CD14-positive monocyte (primary cell): ENCODE results near the gene ZNF19. TPM values are rescaled to one million over a fixed set of nuclear protein-coding genes. Genes with fewer than 3 reads are reported as not detected.

Experiments used
- DNase-seq, 3 donors: peaks; one replicate each; pipeline ENCODE4 v3.0.0-alpha.2; 2011 to 2022
- H2AFZ ChIP-seq: 2 replicates; pipeline ENCODE4 v1.6.0; 2012; ENCODE audit warnings: mild to moderate bottlenecking, low read depth, low read length, inconsistent platforms; ENCODE audit not compliant: insufficient read depth, poor library complexity, severe bottlenecking
- H3K27ac ChIP-seq, 2 donors: 1 replicate in 1 of 2; 2 replicates in 1 of 2; pipeline ENCODE4 v1.5.1; 2012 to 2013; ENCODE audit warnings: low read length in 2 of 2, control low read depth in 1 of 2, inconsistent platforms in 1 of 2, low read depth in 1 of 2, mild to moderate bottlenecking in 1 of 2
- H3K27me3 ChIP-seq, 2 donors: one replicate each; pipeline versions ENCODE4 v1.6.0 to v1.6.1; 2011 to 2013; ENCODE audit warnings: low read length in 2 of 2; ENCODE audit not compliant: control insufficient read depth in 2 of 2, insufficient read depth in 2 of 2
- H3K36me3 ChIP-seq, 2 donors: replicated peaks in 1 of 2; 1 replicate in 1 of 2; 2 replicates in 1 of 2; pipeline versions ENCODE4 v1.5.1 to v1.6.1; 2012 to 2013; ENCODE audit warnings: low read length in 2 of 2, control low read depth in 1 of 2, inconsistent platforms in 1 of 2, mild to moderate bottlenecking in 1 of 2; ENCODE audit not compliant: insufficient read depth in 2 of 2, control insufficient read depth in 1 of 2
- H3K4me1 ChIP-seq, 2 donors: 1 replicate in 1 of 2; 2 replicates in 1 of 2; pipeline versions ENCODE4 v1.5.1 to v1.6.1; 2012 to 2013; ENCODE audit warnings: low read length in 2 of 2, control low read depth in 1 of 2, inconsistent platforms in 1 of 2, mild to moderate bottlenecking in 1 of 2, moderate library complexity in 1 of 2; ENCODE audit not compliant: insufficient read depth in 2 of 2, control insufficient read depth in 1 of 2
- H3K4me2 ChIP-seq: replicated peaks from 2 replicates; pipeline ENCODE3; 2012; ENCODE audit warnings: low read length, moderate library complexity, mild to moderate bottlenecking; ENCODE audit not compliant: poor library complexity, severe bottlenecking; ENCODE audit errors: extremely low read depth
- H3K4me3 ChIP-seq, 3 experiments: fragments of 200-600 bp in 1 of 3; sonication (generic) in 1 of 3; replicated peaks in 1 of 3; 1 replicate in 2 of 3; 2 replicates in 1 of 3; pipeline ENCODE4 v1.5.1; 2011 to 2013; ENCODE audit warnings: low read length in 3 of 3, mild to moderate bottlenecking in 3 of 3, control low read depth in 2 of 3, low read depth in 2 of 3, inconsistent platforms in 1 of 3, moderate library complexity in 1 of 3
- H3K79me2 ChIP-seq: 2 replicates; pipeline ENCODE4 v1.6.0; 2012; ENCODE audit warnings: mild to moderate bottlenecking, control low read depth, inconsistent platforms, low read length, moderate library complexity; ENCODE audit not compliant: insufficient read depth
- H3K9ac ChIP-seq: 2 replicates; pipeline ENCODE4 v1.6.0; 2017; ENCODE audit warnings: low read length, mild to moderate bottlenecking; ENCODE audit not compliant: insufficient read depth, poor library complexity, severe bottlenecking
- H3K9me3 ChIP-seq, 2 donors: replicated peaks in 1 of 2; 1 replicate in 1 of 2; 2 replicates in 1 of 2; pipeline versions ENCODE4 v1.5.1 to v1.6.1; 2012 to 2013; ENCODE audit warnings: low read length in 2 of 2, control low read depth in 1 of 2; ENCODE audit not compliant: control insufficient read depth in 1 of 2, insufficient read depth in 1 of 2
- H4K20me1 ChIP-seq: 2 replicates; pipeline ENCODE4 v1.6.0; 2012; ENCODE audit warnings: mild to moderate bottlenecking, low read length, control low read depth, moderate library complexity; ENCODE audit not compliant: insufficient read depth
- H3K27ac Mint-ChIP-seq, 7 donors: one replicate each; pipeline ENCODE4 v1.8.0; 2020; ENCODE audit warnings: mild to moderate bottlenecking in 7 of 7, mixed read lengths in 7 of 7, moderate library complexity in 6 of 7, inconsistent platforms in 2 of 7
- H3K27me3 Mint-ChIP-seq, 3 donors: one replicate each; pipeline ENCODE4 v1.8.0; 2021 to 2022; ENCODE audit warnings: low read depth in 3 of 3, mild to moderate bottlenecking in 3 of 3, mixed read lengths in 3 of 3, moderate library complexity in 3 of 3, inconsistent platforms in 1 of 3
- H3K36me3 Mint-ChIP-seq, 2 donors: one replicate each; pipeline ENCODE4 v1.8.0; 2020; ENCODE audit warnings: mixed read lengths in 2 of 2, inconsistent platforms in 1 of 2, mild to moderate bottlenecking in 1 of 2
- H3K4me1 Mint-ChIP-seq: one replicate; pipeline ENCODE4 v1.8.0; 2020; ENCODE audit warnings: mild to moderate bottlenecking, mixed read lengths
- H3K4me3 Mint-ChIP-seq, 2 donors: one replicate each; pipeline ENCODE4 v1.8.0; 2020; ENCODE audit warnings: mild to moderate bottlenecking in 2 of 2, mixed read lengths in 2 of 2, moderate library complexity in 1 of 2
- H3K9me3 Mint-ChIP-seq, 7 donors: one replicate each; pipeline ENCODE4 v1.8.0; 2020 to 2022; ENCODE audit warnings: mixed read lengths in 7 of 7, mild to moderate bottlenecking in 6 of 7, moderate library complexity in 6 of 7, inconsistent platforms in 2 of 7
- WGBS: methylation state at CpG from one replicate; pipeline ENCODE4 v1.1.5; 2013; ENCODE audit warnings: missing lambda C conversion rate; ENCODE audit not compliant: insufficient coverage; 5-methylcytosine and 5-hydroxymethylcytosine counted together
- intact Hi-C, 2 donors: fragments of 100-400 bp; cut with micrococcal nuclease; formaldehyde crosslinking; loops; one replicate each; pipeline versions ENCODE4 v1.15.0 to v1.15.1; 2023
- polyA plus RNA-seq, 3 donors: library from polyadenylated mRNA; depleted of rRNA in 1 of 3; unstranded in 2 of 3; stranded (reverse) in 1 of 3; fragments of 300-500 nt in 2 of 3; fragments of >200 nt in 1 of 3; fragmentation: Illumina TruSeq in 2 of 3; gene quantifications; 1 replicate in 2 of 3; 2 replicates in 1 of 3; pipeline ENCODE4 v1.2.3, GENCODE V29; 2012 to 2021
- TF ChIP-seq, protein P1 (sequence below): fragments of 200-600 bp; IDR thresholded peaks from one replicate; pipeline ENCODE4 v1.8.0; 2022; ENCODE audit warnings: antibody characterized with exemption, mild to moderate bottlenecking

ZNF19 gene
- polyA plus RNA-seq, 3 donors, result 0.41 to 0.80 TPM; not detected in 1

DNA sequence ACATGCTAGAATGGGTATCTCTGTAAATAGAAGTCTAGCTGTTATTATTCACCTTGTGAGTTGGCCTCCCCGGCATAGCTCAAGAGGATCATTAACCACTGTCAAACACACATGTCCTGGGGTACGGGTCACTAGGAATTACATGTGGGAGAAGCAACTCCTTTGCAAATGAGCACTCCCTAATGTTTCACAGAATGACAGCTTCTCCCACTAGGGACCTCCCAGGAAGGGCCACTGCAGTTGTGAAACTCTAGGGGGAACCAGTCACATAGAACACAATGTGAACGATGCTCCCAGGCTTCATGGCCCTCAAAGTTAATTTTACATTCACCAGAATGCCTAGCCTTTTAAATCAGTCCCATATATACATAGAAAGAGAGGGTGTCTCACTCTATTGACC is 12.4 kb upstream of the ZNF19 start:
- no peak overlapping the region for H3K4me3 Mint-ChIP-seq
- Histone ChIP-seq H2AFZ (no peak overlapping the region), H3K4me1 (no peaks in the 10 kb centered on the region), H3K27me3 (no peaks in the 10 kb centered on the region), H3K27ac (no peak overlapping the region), H3K4me2 (no peak overlapping the region), H3K9me3 (no peaks in the 10 kb centered on the region), H3K36me3 (no peaks in the 10 kb centered on the region), H4K20me1 (no peaks in the 10 kb centered on the region), H3K4me3 (no peak overlapping the region), H3K79me2 (no peaks in the 10 kb centered on the region), H3K9ac (no peak overlapping the region)
- no peak overlapping the region for H3K27ac Mint-ChIP-seq
- no peaks in the 10 kb centered on the region for H3K9me3 Mint-ChIP-seq
- intact Hi-C loops, result no loop called here
- peaks cover 2 to 8% (median 5%) of the 10 kb centered on the region in 3 donors for H3K27me3 Mint-ChIP-seq
- DNase-seq, result no peak
- TF ChIP-seq, protein P1, sequence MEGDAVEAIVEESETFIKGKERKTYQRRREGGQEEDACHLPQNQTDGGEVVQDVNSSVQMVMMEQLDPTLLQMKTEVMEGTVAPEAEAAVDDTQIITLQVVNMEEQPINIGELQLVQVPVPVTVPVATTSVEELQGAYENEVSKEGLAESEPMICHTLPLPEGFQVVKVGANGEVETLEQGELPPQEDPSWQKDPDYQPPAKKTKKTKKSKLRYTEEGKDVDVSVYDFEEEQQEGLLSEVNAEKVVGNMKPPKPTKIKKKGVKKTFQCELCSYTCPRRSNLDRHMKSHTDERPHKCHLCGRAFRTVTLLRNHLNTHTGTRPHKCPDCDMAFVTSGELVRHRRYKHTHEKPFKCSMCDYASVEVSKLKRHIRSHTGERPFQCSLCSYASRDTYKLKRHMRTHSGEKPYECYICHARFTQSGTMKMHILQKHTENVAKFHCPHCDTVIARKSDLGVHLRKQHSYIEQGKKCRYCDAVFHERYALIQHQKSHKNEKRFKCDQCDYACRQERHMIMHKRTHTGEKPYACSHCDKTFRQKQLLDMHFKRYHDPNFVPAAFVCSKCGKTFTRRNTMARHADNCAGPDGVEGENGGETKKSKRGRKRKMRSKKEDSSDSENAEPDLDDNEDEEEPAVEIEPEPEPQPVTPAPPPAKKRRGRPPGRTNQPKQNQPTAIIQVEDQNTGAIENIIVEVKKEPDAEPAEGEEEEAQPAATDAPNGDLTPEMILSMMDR, result no peak
- no peaks in the 10 kb centered on the region for H3K4me1 Mint-ChIP-seq
- H3K36me3 Mint-ChIP-seq, result no peaks in the 10 kb centered on the region
- no CpG with 5 or more reads among the region's 3 CpGs for WGBS

DNA sequence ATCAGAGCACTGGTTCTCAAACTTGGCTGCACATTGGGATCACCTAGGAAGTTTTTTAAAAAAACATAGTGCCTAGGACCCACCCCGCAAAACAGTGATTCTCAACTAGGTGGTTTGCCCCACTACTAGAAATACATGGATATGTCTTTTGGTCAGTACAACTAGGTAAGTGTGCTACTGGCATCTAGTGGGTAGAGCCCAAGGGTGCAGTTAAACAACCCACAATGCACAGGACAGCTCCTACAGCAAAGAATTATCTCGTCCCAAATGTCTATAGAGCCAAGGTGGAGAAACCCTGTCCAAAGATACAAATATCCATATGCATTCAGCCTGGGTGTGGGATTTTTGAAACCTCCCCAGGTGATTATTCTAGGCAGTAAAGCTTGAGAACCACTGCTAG is 11.8 kb upstream of the ZNF19 start:
- no peaks in the 10 kb centered on the region for H4K20me1 ChIP-seq
- TF ChIP-seq, protein P1, result no peak
- H3K36me3 ChIP-seq, result no peaks in the 10 kb centered on the region
- H3K9me3 ChIP-seq, result no peaks in the 10 kb centered on the region
- no peak overlapping the region for H2AFZ ChIP-seq
- Mint-ChIP-seq H3K36me3 (no peaks in the 10 kb centered on the region), H3K4me1 (no peaks in the 10 kb centered on the region), H3K9me3 (no peaks in the 10 kb centered on the region), H3K27ac (no peak overlapping the region), H3K27me3 (peaks cover 0 to 7% (median 4%) of the 10 kb centered on the region in 3 donors), H3K4me3 (no peak overlapping the region)
- H3K27ac ChIP-seq, result no peak overlapping the region
- no peaks in the 10 kb centered on the region for H3K27me3 ChIP-seq
- H3K9ac ChIP-seq, result no peak overlapping the region
- H3K79me2 ChIP-seq, result no peaks in the 10 kb centered on the region
- intact Hi-C loops, result no loop called here
- WGBS, result no CpG with 5 or more reads among the region's 2 CpGs
- H3K4me3 ChIP-seq, result no peak overlapping the region
- no peak for DNase-seq
- H3K4me2 ChIP-seq, result no peak overlapping the region
- H3K4me1 ChIP-seq, result no peaks in the 10 kb centered on the region
